H1 (cell line): ENCODE results near the gene AFF1. TPM values are rescaled to one million over a fixed set of nuclear protein-coding genes. Genes with fewer than 3 reads are reported as not detected.

ENCODE experiments used
- BRCA1 ChIP-seq: IDR thresholded peaks from 2 replicates; pipeline ENCODE4 v1.6.1; 2012; ENCODE audit warnings: low read depth, low read length, improper control_type of control experiment
- EP300 ChIP-seq, 2 experiments: IDR thresholded peaks; 1 replicate in 1 of 2; 2 replicates in 1 of 2; pipeline ENCODE4 v1.6.1; 2011 to 2012; ENCODE audit warnings: low read depth in 2 of 2, low read length in 2 of 2, mild to moderate bottlenecking in 2 of 2, borderline replicate concordance in 1 of 2, inconsistent platforms in 1 of 2, moderate library complexity in 1 of 2
- POLR2AphosphoS5 ChIP-seq: IDR thresholded peaks from 2 replicates; pipeline ENCODE4 v1.6.1; 2011; ENCODE audit warnings: low read depth, low read length
- SIX5 ChIP-seq: IDR thresholded peaks from 2 replicates; pipeline ENCODE4 v1.6.1; 2011; ENCODE audit warnings: mild to moderate bottlenecking, low read depth, low read length
- polyA plus RNA-seq, 7 experiments: library from polyadenylated mRNA; depleted of rRNA in 3 of 7; stranded (reverse) in 5 of 7; unstranded in 2 of 7; fragments of >200 nt in 5 of 7; fragments of 200-250 nt in 2 of 7; gene quantifications; 1 replicate in 5 of 7; 2 replicates in 1 of 7; 4 replicates in 1 of 7; pipeline versions ENCODE4 v1.2.1 to v1.2.3, GENCODE V29; 2011 to 2013; ENCODE audit warnings: missing spikeins in 2 of 7, mixed read lengths in 2 of 7
- total RNA-seq: library from RNA; stranded (reverse); fragmentation: NEBNext Ultra II Directional; extraction: Animal tissue kit (Norgen Biotek cat#: 25700); gene quantifications from 2 replicates; pipeline ENCODE4 v1.2.1, GENCODE V29; 2021

Gene AFF1
- total and polyA plus RNA-seq, 2 of the 8 experiments (the other 6 are each of a cell fraction or from before 2014, with no cell fraction given): 14.8 to 85.5 TPM

DNA sequence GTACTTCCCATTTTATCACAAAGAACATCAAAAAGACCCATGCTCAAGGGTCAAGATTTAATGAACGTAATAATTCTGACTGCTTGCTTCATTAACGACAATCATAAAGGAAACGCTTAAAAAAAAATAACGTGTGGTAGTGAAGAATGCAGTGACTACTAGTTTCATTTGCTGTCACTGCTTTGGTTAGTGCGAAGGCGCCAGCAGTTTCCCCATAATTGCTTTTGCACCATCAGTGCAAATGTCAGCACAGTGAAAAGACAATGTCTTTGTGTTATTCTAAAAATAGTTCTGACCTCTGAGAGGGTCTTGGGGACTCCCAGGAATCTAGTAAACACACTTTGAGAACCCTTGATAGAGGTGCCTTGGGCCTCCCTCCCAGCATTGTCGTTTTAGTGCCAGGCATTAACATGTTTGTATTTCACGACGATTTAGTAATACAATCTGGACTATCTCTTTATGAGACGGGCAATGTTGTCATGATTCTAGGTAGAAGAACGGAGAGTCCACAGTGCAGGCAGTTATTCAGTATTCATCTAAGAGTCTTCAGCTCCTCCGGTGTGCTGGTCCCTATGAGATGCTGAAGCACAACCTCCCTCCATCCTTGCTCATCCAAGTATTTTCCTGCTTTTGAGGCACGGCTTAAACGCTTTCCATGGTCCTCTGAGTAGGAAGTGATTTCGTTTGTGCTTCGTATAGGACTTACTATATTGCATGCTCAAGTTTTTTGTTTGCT, 71.0 kb downstream of the AFF1 start (continued):
- no peak for TF ChIP-seq EP300 (IDR thresholded peaks at IDR 0.05; ENCODE audit: borderline replicate concordance in 1 of 2, low read depth in 2 of 2, low read length in 2 of 2)
- TF ChIP-seq POLR2AphosphoS5: no peak
- no peak for TF ChIP-seq BRCA1
- no peak for TF ChIP-seq SIX5
